HG02973 (cell line): ENCODE measurements around the gene PMS1.
"Not testable (repeated sequence)": the region's sequence is repeated elsewhere in the genome, so short reads cannot be mapped to it uniquely, and the experiment has no call there.

Experiments used
- ATAC-seq: cut with Tn5 transposase; IDR thresholded peaks from one replicate; pipeline ENCODE4 v1.9.1; 2021; ENCODE audit warnings: moderate library complexity; ENCODE audit not compliant: unreplicated experiment

Gene PMS1

GRCh38 chr2:189803431-189803830, 19.2 kb downstream of the PMS1 start:
- no peak for ATAC-seq

GRCh38 chr2:189818249-189819038, 34.2 kb downstream of the PMS1 start:
- ATAC-seq = no peak

- no peak for ATAC-seq
Measured at GRCh38 chr2:189819297-189819704, 35.1 kb downstream of the PMS1 start.

- no peak for ATAC-seq
Measured at GRCh38 chr2:189821953-189822748, 37.9 kb downstream of the PMS1 start.

GRCh38 chr2:189824694-189825396, 40.6 kb downstream of the PMS1 start:
- no peak for ATAC-seq

- ATAC-seq = no peak
Measured at GRCh38 chr2:189826039-189826438, 41.8 kb downstream of the PMS1 start.

- ATAC-seq = no peak
Measured at GRCh38 chr2:189829102-189829833, 45.0 kb downstream of the PMS1 start.

GRCh38 chr2:189830510-189830909, 46.3 kb downstream of the PMS1 start:
- no peak for ATAC-seq

GRCh38 chr2:189834059-189834458, 49.8 kb downstream of the PMS1 start:
- peak; percentile 59 for ATAC-seq

GRCh38 chr2:189834642-189835041, 50.4 kb downstream of the PMS1 start:
- not testable (repeated sequence) for ATAC-seq

GRCh38 chr2:189835855-189836558, 51.8 kb downstream of the PMS1 start:
- no peak for ATAC-seq

GRCh38 chr2:189836644-189837043, 52.4 kb downstream of the PMS1 start:
- no peak for ATAC-seq

- ATAC-seq = no peak
Measured at GRCh38 chr2:189837326-189837725, 53.1 kb downstream of the PMS1 start.

- ATAC-seq = no peak
Measured at GRCh38 chr2:189841019-189841418, 56.8 kb downstream of the PMS1 start.

- no peak for ATAC-seq
Measured at GRCh38 chr2:189848276-189848675, 64.0 kb downstream of the PMS1 start.

GRCh38 chr2:189849550-189849949, 65.3 kb downstream of the PMS1 start:
- ATAC-seq = no peak

GRCh38 chr2:189851174-189851826, 67.0 kb downstream of the PMS1 start:
- no peak for ATAC-seq

GRCh38 chr2:189854187-189854586, 69.9 kb downstream of the PMS1 start:
- ATAC-seq = no peak

GRCh38 chr2:189854940-189855339, 70.7 kb downstream of the PMS1 start:
- ATAC-seq = no peak

GRCh38 chr2:189858291-189858690, 74.0 kb downstream of the PMS1 start:
- no peak for ATAC-seq
